ENCODE data around the gene MALSU1. TPM values are rescaled to one million over a fixed set of nuclear protein-coding genes. Genes with fewer than 3 reads are reported as not detected.

Gene MALSU1
- total and polyA plus RNA-seq, 4 experiments from 2014 or later = 39.3 to 82.5 (median 51.3) TPM

DNA sequence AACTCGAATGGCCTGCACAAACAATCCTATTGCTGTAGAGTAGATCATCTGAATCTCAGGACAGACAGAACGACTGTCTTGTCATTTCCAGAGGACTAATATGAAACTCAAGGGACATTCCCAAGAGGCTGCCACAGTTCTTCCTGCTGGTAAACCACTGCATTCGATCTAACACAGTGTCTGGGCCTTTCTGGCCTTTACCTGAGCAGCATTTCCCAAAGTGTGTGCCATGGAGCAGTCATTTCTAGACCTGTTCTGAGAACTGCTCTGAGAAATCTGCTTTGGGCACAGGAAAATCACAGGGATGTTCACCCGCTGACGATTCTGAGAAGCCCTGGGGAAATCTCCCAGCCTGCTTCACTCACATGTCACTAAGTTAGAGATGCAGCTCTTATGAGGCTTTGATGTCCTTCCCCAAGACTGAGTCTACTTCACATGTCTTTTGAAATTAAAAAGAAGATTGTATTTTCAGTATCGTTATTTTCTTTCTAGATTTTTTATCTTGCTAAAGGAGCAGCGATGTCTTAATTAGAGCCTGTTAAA lies 34.2 kb upstream of the MALSU1 start:
- intact Hi-C loops (cut with micrococcal nuclease) = no loop called here

DNA sequence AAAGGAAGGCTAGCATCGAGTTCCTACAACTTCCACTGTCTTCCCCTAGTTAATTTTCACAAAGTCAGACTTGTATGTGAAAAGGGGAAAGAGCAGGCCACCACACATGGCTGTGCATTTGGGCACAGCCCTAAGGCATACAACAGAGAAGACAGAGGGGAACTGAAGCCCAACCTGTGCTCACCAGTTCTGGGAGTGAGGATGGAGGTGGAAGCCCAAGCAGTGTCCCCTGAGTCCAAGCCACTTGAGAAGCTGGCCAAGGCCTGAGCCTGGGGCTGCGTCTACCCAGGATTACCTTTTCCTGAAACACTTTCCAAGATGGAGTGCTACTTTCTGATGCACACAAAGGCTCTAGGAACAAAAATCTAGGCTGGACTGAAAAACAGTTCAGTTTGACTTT lies 32.2 kb upstream of the MALSU1 start:
- Histone ChIP-seq H3K27ac (ENCODE audit: low read depth, low read length) (no peak overlapping the region), H3K4me3 (ENCODE audit: low read length in 2 of 2) (no peak overlapping the region), H3K9me3 (ENCODE audit: control insufficient read depth in 1 of 2, low read length in 2 of 2) (no peaks in the 10 kb centered on the region), H3K4me1 (ENCODE audit: insufficient read depth, low read length) (no peaks in the 10 kb centered on the region), H3K27me3 (ENCODE audit: insufficient read depth, low read length) (no peaks in the 10 kb centered on the region), H3K36me3 (ENCODE audit: insufficient read depth, low read length) (no peaks in the 10 kb centered on the region)
- ChIA-PET CTCF (ENCODE audit: partially characterized antibody) (interaction anchor here (17.1 kb wide), 1 partner anchor 12 kb away, joined by 273 read pairs; no protein-coding TSS in a partner anchor), POLR2A (ENCODE audit: partially characterized antibody) (no interaction called here)
- Mint-ChIP-seq H3K36me3 (no peaks in the 10 kb centered on the region), H3K4me1 (no peaks in the 10 kb centered on the region), H3K4me3 (no peak overlapping the region), H3K9me3 (peaks cover 0 to 2% (median 0%) of the 10 kb centered on the region in 8 donors), H3K27ac (no peak overlapping the region), H3K27me3 (peaks cover 2 to 5% of the 10 kb centered on the region in 2 donors)
- intact Hi-C loops (cut with micrococcal nuclease) = no loop called here
- no peak for DNase-seq

More for the DNA sequence above, 34.2 kb upstream of the MALSU1 start:
- Mint-ChIP-seq H3K4me1 (no peaks in the 10 kb centered on the region), H3K36me3 (no peaks in the 10 kb centered on the region), H3K4me3 (no peak overlapping the region), H3K27me3 (peaks cover 2 to 7% of the 10 kb centered on the region in 2 donors), H3K9me3 (no peaks in the 10 kb centered on the region), H3K27ac (no peak overlapping the region)
- no peak overlapping the region for H3K4me3 ChIP-seq (ENCODE audit: low read length in 2 of 2)
- no peak for DNase-seq
- no peaks in the 10 kb centered on the region for H3K36me3 ChIP-seq (ENCODE audit: insufficient read depth, low read length)
- no peaks in the 10 kb centered on the region for H3K27me3 ChIP-seq (ENCODE audit: insufficient read depth, low read length)
- no peak overlapping the region for H3K27ac ChIP-seq (ENCODE audit: low read depth, low read length)
- CTCF ChIA-PET (ENCODE audit: partially characterized antibody) = interaction anchor here (2.1 to 17.1 kb wide), 4 partner anchors 10 to 446 kb away, joined by 9 to 273 read pairs (median 13); partner anchors contain the start of gene STK31
- H3K9me3 ChIP-seq (ENCODE audit: control insufficient read depth in 1 of 2, low read length in 2 of 2) = no peaks in the 10 kb centered on the region
- POLR2A ChIA-PET (ENCODE audit: partially characterized antibody) = interaction anchor here (1.2 kb wide), 1 partner anchor 8 kb away, joined by 3 read pairs; no protein-coding TSS in a partner anchor
- no peaks in the 10 kb centered on the region for H3K4me1 ChIP-seq (ENCODE audit: insufficient read depth, low read length)

DNA sequence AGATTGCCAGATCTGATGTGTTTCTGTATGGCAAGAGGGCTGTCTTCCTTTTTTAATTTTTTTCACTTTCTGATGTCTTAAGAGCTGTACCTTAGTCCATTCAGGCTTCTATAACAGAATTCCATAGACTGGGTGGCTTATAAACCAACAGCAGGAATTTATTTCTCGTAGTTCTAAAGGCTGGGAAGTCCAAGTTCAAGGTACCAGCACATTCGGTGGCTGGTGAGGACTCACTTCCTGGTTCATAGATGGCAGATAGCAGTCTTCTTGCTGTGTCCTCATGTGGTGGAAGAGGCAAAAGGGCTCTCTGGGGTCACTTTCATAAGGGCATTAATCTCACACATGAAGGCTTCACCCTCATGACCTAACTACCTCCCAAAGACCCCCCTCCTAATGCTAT lies 31.8 kb upstream of the MALSU1 start:
- H3K4me1 Mint-ChIP-seq = peaks cover 0 to 3% (median 0%) of the 10 kb centered on the region in 4 donors
- POLR2A ChIA-PET (ENCODE audit: partially characterized antibody) = no interaction called here
- no peak overlapping the region for H3K4me3 Mint-ChIP-seq
- CTCF ChIA-PET (ENCODE audit: partially characterized antibody) = interaction anchor here (17.1 kb wide), 1 partner anchor 11 kb away, joined by 273 read pairs; no protein-coding TSS in a partner anchor
- no peaks in the 10 kb centered on the region for H3K36me3 Mint-ChIP-seq
- intact Hi-C loops (cut with micrococcal nuclease) = no loop called here
- DNase-seq = no peak
- Histone ChIP-seq H3K36me3 (ENCODE audit: insufficient read depth, low read length) (no peaks in the 10 kb centered on the region), H3K9me3 (ENCODE audit: control insufficient read depth in 1 of 2, low read length in 2 of 2) (no peaks in the 10 kb centered on the region), H3K4me3 (ENCODE audit: low read length in 2 of 2) (no peak overlapping the region), H3K27ac (ENCODE audit: low read depth, low read length) (no peak overlapping the region), H3K27me3 (ENCODE audit: insufficient read depth, low read length) (no peaks in the 10 kb centered on the region), H3K4me1 (ENCODE audit: insufficient read depth, low read length) (no peaks in the 10 kb centered on the region)
- H3K9me3 Mint-ChIP-seq = peaks cover 0 to 2% (median 0%) of the 10 kb centered on the region in 8 donors
- H3K27me3 Mint-ChIP-seq = peaks cover 2 to 7% of the 10 kb centered on the region in 2 donors
- H3K27ac Mint-ChIP-seq = no peak overlapping the region

- POLR2A ChIA-PET (ENCODE audit: partially characterized antibody) = no interaction called here
- intact Hi-C loops (cut with micrococcal nuclease) = no loop called here
- Histone ChIP-seq H3K4me1 (ENCODE audit: insufficient read depth, low read length) (peaks cover 1% of the 10 kb centered on the region), H3K27me3 (ENCODE audit: insufficient read depth, low read length) (no peaks in the 10 kb centered on the region), H3K27ac (ENCODE audit: low read depth, low read length) (no peak overlapping the region), H3K36me3 (ENCODE audit: insufficient read depth, low read length) (no peaks in the 10 kb centered on the region), H3K9me3 (ENCODE audit: control insufficient read depth in 1 of 2, low read length in 2 of 2) (no peaks in the 10 kb centered on the region), H3K4me3 (ENCODE audit: low read length in 2 of 2) (no peak overlapping the region)
- H3K36me3 Mint-ChIP-seq = no peaks in the 10 kb centered on the region
- CTCF ChIA-PET (ENCODE audit: partially characterized antibody) = interaction anchor here (0.8 to 17.1 kb wide), 4 partner anchors 11 to 439 kb away, joined by 3 to 273 read pairs (median 3); no protein-coding TSS in a partner anchor
- no peak overlapping the region for H3K27ac Mint-ChIP-seq
- H3K9me3 Mint-ChIP-seq = peaks cover 0 to 2% (median 0%) of the 10 kb centered on the region in 8 donors
- no peak overlapping the region for H3K4me3 Mint-ChIP-seq
- no peak for DNase-seq
- H3K27me3 Mint-ChIP-seq = peaks cover 2 to 7% of the 10 kb centered on the region in 2 donors
- H3K4me1 Mint-ChIP-seq = peaks cover 0 to 11% (median 3%) of the 10 kb centered on the region in 4 donors
Measured at GRCh38 chr7:23268167-23268566, 31.0 kb upstream of the MALSU1 start.

DNA sequence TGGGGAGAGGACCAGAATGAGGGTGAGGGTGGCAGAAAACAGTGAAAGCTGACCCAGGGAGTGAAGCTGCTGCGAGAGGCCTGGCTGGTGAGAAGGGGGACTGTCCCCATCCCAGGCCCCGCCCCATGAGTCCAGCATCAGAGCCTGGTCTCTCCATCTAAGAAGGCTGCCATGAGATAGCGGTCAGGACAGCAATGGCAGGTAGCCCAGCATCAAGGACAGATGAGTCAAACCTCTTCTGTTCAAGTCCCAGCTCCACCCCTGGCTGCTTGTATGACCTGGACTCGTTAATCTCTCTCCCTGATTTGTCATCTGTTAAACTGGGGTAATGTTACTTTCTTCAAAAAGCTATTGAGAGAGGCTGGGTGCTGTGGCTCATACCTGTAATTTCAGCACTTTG lies 30.4 kb upstream of the MALSU1 start:
- no peak overlapping the region for H3K27ac ChIP-seq (ENCODE audit: low read depth, low read length)
- intact Hi-C loops (cut with micrococcal nuclease) = no loop called here
- H3K36me3 ChIP-seq (ENCODE audit: insufficient read depth, low read length) = no peaks in the 10 kb centered on the region
- H3K4me1 ChIP-seq (ENCODE audit: insufficient read depth, low read length) = peaks cover 4% of the 10 kb centered on the region
- no peaks in the 10 kb centered on the region for H3K27me3 ChIP-seq (ENCODE audit: insufficient read depth, low read length)
- POLR2A ChIA-PET (ENCODE audit: partially characterized antibody) = no interaction called here
- Mint-ChIP-seq H3K27me3 (peaks cover 2 to 7% of the 10 kb centered on the region in 2 donors), H3K27ac (no peak overlapping the region), H3K9me3 (peaks cover 0 to 2% (median 0%) of the 10 kb centered on the region in 8 donors), H3K4me1 (peaks cover 0 to 15% (median 6%) of the 10 kb centered on the region in 4 donors), H3K36me3 (no peaks in the 10 kb centered on the region), H3K4me3 (no peak overlapping the region)
- no peaks in the 10 kb centered on the region for H3K9me3 ChIP-seq (ENCODE audit: control insufficient read depth in 1 of 2, low read length in 2 of 2)
- CTCF ChIA-PET (ENCODE audit: partially characterized antibody) = interaction anchor here (0.8 to 17.1 kb wide), 5 partner anchors 10 to 438 kb away, joined by 3 to 273 read pairs (median 3); no protein-coding TSS in a partner anchor
- no peak for DNase-seq
- H3K4me3 ChIP-seq (ENCODE audit: low read length in 2 of 2) = no peak overlapping the region

DNA sequence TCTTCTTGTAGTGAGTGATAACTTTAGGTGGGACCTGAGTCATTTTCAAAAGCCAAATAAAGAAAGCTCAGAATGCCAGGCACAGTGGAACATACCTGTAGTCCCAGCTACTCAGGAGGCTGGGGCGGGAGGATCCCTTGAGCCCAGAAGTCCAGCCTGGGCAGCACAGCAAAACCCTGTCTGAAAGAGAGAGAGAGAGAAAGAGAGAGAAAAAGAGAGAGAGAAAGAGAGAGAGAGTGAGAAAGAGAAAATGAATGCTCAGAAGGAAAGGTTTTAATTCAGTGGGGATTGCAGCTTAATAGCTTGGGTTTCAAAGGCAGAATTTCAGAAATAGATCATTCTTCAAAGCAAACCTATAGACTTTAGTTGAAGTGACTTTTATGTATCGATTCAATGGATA lies 26.9 kb upstream of the MALSU1 start:
- Histone ChIP-seq H3K9me3 (ENCODE audit: control insufficient read depth in 1 of 2, low read length in 2 of 2) (no peaks in the 10 kb centered on the region), H3K27ac (ENCODE audit: low read depth, low read length) (no peak overlapping the region), H3K36me3 (ENCODE audit: insufficient read depth, low read length) (no peaks in the 10 kb centered on the region), H3K27me3 (ENCODE audit: insufficient read depth, low read length) (no peaks in the 10 kb centered on the region), H3K4me3 (ENCODE audit: low read length in 2 of 2) (no peak overlapping the region), H3K4me1 (ENCODE audit: insufficient read depth, low read length) (peaks cover 4% of the 10 kb centered on the region)
- Mint-ChIP-seq H3K36me3 (no peaks in the 10 kb centered on the region), H3K4me1 (peaks cover 0 to 15% (median 6%) of the 10 kb centered on the region in 4 donors), H3K4me3 (peak overlapping the region in 1 of 8 donors; percentile 36), H3K27ac (peak overlapping the region in 1 of 7 donors; percentile 72), H3K27me3 (peaks cover 0 to 6% of the 10 kb centered on the region in 2 donors), H3K9me3 (peaks cover 0 to 2% (median 0%) of the 10 kb centered on the region in 8 donors)
- ChIA-PET CTCF (ENCODE audit: partially characterized antibody) (interaction anchor here (0.6 to 18.0 kb wide), 39 partner anchors 6 to 1393 kb away, joined by 3 to 273 read pairs (median 4); partner anchors contain the start of genes MALSU1 and STK31), POLR2A (ENCODE audit: partially characterized antibody) (interaction anchor here (1.2 to 1.3 kb wide), 2 partner anchors 27 to 28 kb away, joined by 3 to 7 read pairs; partner anchors contain the start of gene MALSU1)
- intact Hi-C loops (cut with micrococcal nuclease) = loop anchor here (2.0 to 5.0 kb wide), 2 partner anchors 260 to 275 kb away; partner anchors contain the start of gene TRA2A
- no peak for DNase-seq

DNA sequence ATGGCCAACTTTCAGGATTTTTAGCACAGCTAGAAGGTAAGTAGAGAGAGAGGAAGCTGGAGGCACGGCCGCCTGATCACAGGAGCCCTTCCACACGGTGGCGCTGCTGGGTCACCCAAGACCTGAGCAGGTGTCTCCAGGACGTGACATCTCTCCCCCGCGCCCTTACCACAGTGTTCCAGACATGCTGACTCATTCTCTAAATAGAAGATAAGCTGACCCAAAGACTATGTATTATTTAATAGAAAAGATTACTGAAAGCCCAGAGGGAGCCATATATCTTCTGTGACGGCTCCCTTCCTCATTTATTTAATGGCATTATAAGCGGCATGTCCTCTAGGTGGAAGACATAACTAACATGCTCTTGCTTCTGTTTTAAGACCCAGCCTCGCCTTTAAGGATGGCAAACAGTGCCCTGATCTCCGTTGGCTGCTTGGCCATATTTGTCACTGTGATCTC lies 26.0 kb upstream of the MALSU1 start:
- Mint-ChIP-seq H3K4me1 (peaks cover 0 to 15% (median 7%) of the 10 kb centered on the region in 4 donors), H3K36me3 (no peaks in the 10 kb centered on the region), H3K4me3 (peak overlapping the region in 7 of 8 donors; percentile 24 to 69 (median 65)), H3K9me3 (peaks cover 0 to 2% (median 0%) of the 10 kb centered on the region in 8 donors), H3K27ac (peak overlapping the region in 3 of 7 donors; percentile 4 to 18 (median 12)), H3K27me3 (peaks cover 0 to 6% of the 10 kb centered on the region in 2 donors)
- Histone ChIP-seq H3K36me3 (ENCODE audit: insufficient read depth, low read length) (no peaks in the 10 kb centered on the region), H3K9me3 (ENCODE audit: control insufficient read depth in 1 of 2, low read length in 2 of 2) (no peaks in the 10 kb centered on the region), H3K27ac (ENCODE audit: low read depth, low read length) (no peak overlapping the region), H3K4me3 (ENCODE audit: low read length in 2 of 2) (no peak overlapping the region), H3K4me1 (ENCODE audit: insufficient read depth, low read length) (peaks cover 4% of the 10 kb centered on the region), H3K27me3 (ENCODE audit: insufficient read depth, low read length) (no peaks in the 10 kb centered on the region)
- ChIA-PET POLR2A (ENCODE audit: partially characterized antibody) (interaction anchor here (0.7 to 1.3 kb wide), 5 partner anchors 9 to 190 kb away, joined by 3 to 7 read pairs (median 3); partner anchors contain the start of genes MALSU1 and NUP42), CTCF (ENCODE audit: partially characterized antibody) (interaction anchor here (0.6 to 18.0 kb wide), 52 partner anchors 6 to 1392 kb away, joined by 3 to 273 read pairs (median 4); partner anchors contain the start of genes MALSU1, NUP42 and STK31)
- peak; percentile 77 to 90 (median 80) for DNase-seq
- intact Hi-C loops (cut with micrococcal nuclease) = loop anchor here (1.0 to 5.0 kb wide), 4 partner anchors 26 to 439 kb away; partner anchors contain the start of genes MALSU1 and TRA2A
